CD14-positive monocyte (primary cell): ENCODE data around the gene BMPER. TPM values are rescaled to one million over a fixed set of nuclear protein-coding genes. Genes with fewer than 3 reads are reported as not detected.

Source experiments
- DNase-seq, 3 donors: peaks; one replicate each; pipeline ENCODE4 v3.0.0-alpha.2; 2011 to 2022
- H2AFZ ChIP-seq: 2 replicates; pipeline ENCODE4 v1.6.0; 2012; ENCODE audit warnings: mild to moderate bottlenecking, low read depth, low read length, inconsistent platforms; ENCODE audit not compliant: insufficient read depth, poor library complexity, severe bottlenecking
- H3K27ac ChIP-seq, 2 donors: 1 replicate in 1 of 2; 2 replicates in 1 of 2; pipeline ENCODE4 v1.5.1; 2012 to 2013; ENCODE audit warnings: low read length in 2 of 2, control low read depth in 1 of 2, inconsistent platforms in 1 of 2, low read depth in 1 of 2, mild to moderate bottlenecking in 1 of 2
- H3K27me3 ChIP-seq, 2 donors: one replicate each; pipeline versions ENCODE4 v1.6.0 to v1.6.1; 2011 to 2013; ENCODE audit warnings: low read length in 2 of 2; ENCODE audit not compliant: control insufficient read depth in 2 of 2, insufficient read depth in 2 of 2
- H3K36me3 ChIP-seq, 2 donors: replicated peaks in 1 of 2; 1 replicate in 1 of 2; 2 replicates in 1 of 2; pipeline versions ENCODE4 v1.5.1 to v1.6.1; 2012 to 2013; ENCODE audit warnings: low read length in 2 of 2, control low read depth in 1 of 2, inconsistent platforms in 1 of 2, mild to moderate bottlenecking in 1 of 2; ENCODE audit not compliant: insufficient read depth in 2 of 2, control insufficient read depth in 1 of 2
- H3K4me1 ChIP-seq, 2 donors: 1 replicate in 1 of 2; 2 replicates in 1 of 2; pipeline versions ENCODE4 v1.5.1 to v1.6.1; 2012 to 2013; ENCODE audit warnings: low read length in 2 of 2, control low read depth in 1 of 2, inconsistent platforms in 1 of 2, mild to moderate bottlenecking in 1 of 2, moderate library complexity in 1 of 2; ENCODE audit not compliant: insufficient read depth in 2 of 2, control insufficient read depth in 1 of 2
- H3K4me2 ChIP-seq: replicated peaks from 2 replicates; pipeline ENCODE3; 2012; ENCODE audit warnings: low read length, moderate library complexity, mild to moderate bottlenecking; ENCODE audit not compliant: poor library complexity, severe bottlenecking; ENCODE audit errors: extremely low read depth
- H3K4me3 ChIP-seq, 3 experiments: fragments of 200-600 bp in 1 of 3; sonication (generic) in 1 of 3; replicated peaks in 1 of 3; 1 replicate in 2 of 3; 2 replicates in 1 of 3; pipeline ENCODE4 v1.5.1; 2011 to 2013; ENCODE audit warnings: low read length in 3 of 3, mild to moderate bottlenecking in 3 of 3, control low read depth in 2 of 3, low read depth in 2 of 3, inconsistent platforms in 1 of 3, moderate library complexity in 1 of 3
- H3K79me2 ChIP-seq: 2 replicates; pipeline ENCODE4 v1.6.0; 2012; ENCODE audit warnings: mild to moderate bottlenecking, control low read depth, inconsistent platforms, low read length, moderate library complexity; ENCODE audit not compliant: insufficient read depth
- H3K9ac ChIP-seq: 2 replicates; pipeline ENCODE4 v1.6.0; 2017; ENCODE audit warnings: low read length, mild to moderate bottlenecking; ENCODE audit not compliant: insufficient read depth, poor library complexity, severe bottlenecking
- H3K9me3 ChIP-seq, 2 donors: replicated peaks in 1 of 2; 1 replicate in 1 of 2; 2 replicates in 1 of 2; pipeline versions ENCODE4 v1.5.1 to v1.6.1; 2012 to 2013; ENCODE audit warnings: low read length in 2 of 2, control low read depth in 1 of 2; ENCODE audit not compliant: control insufficient read depth in 1 of 2, insufficient read depth in 1 of 2
- H4K20me1 ChIP-seq: 2 replicates; pipeline ENCODE4 v1.6.0; 2012; ENCODE audit warnings: mild to moderate bottlenecking, low read length, control low read depth, moderate library complexity; ENCODE audit not compliant: insufficient read depth
- H3K27ac Mint-ChIP-seq, 7 donors: one replicate each; pipeline ENCODE4 v1.8.0; 2020; ENCODE audit warnings: mild to moderate bottlenecking in 7 of 7, mixed read lengths in 7 of 7, moderate library complexity in 6 of 7, inconsistent platforms in 2 of 7
- H3K27me3 Mint-ChIP-seq, 3 donors: one replicate each; pipeline ENCODE4 v1.8.0; 2021 to 2022; ENCODE audit warnings: low read depth in 3 of 3, mild to moderate bottlenecking in 3 of 3, mixed read lengths in 3 of 3, moderate library complexity in 3 of 3, inconsistent platforms in 1 of 3
- H3K36me3 Mint-ChIP-seq, 2 donors: one replicate each; pipeline ENCODE4 v1.8.0; 2020; ENCODE audit warnings: mixed read lengths in 2 of 2, inconsistent platforms in 1 of 2, mild to moderate bottlenecking in 1 of 2
- H3K4me1 Mint-ChIP-seq: one replicate; pipeline ENCODE4 v1.8.0; 2020; ENCODE audit warnings: mild to moderate bottlenecking, mixed read lengths
- H3K4me3 Mint-ChIP-seq, 2 donors: one replicate each; pipeline ENCODE4 v1.8.0; 2020; ENCODE audit warnings: mild to moderate bottlenecking in 2 of 2, mixed read lengths in 2 of 2, moderate library complexity in 1 of 2
- H3K9me3 Mint-ChIP-seq, 7 donors: one replicate each; pipeline ENCODE4 v1.8.0; 2020 to 2022; ENCODE audit warnings: mixed read lengths in 7 of 7, mild to moderate bottlenecking in 6 of 7, moderate library complexity in 6 of 7, inconsistent platforms in 2 of 7
- WGBS: methylation state at CpG from one replicate; pipeline ENCODE4 v1.1.5; 2013; ENCODE audit warnings: missing lambda C conversion rate; ENCODE audit not compliant: insufficient coverage; 5-methylcytosine and 5-hydroxymethylcytosine counted together
- intact Hi-C, 2 donors: fragments of 100-400 bp; cut with micrococcal nuclease; formaldehyde crosslinking; loops; one replicate each; pipeline versions ENCODE4 v1.15.0 to v1.15.1; 2023
- polyA plus RNA-seq, 3 donors: library from polyadenylated mRNA; depleted of rRNA in 1 of 3; unstranded in 2 of 3; stranded (reverse) in 1 of 3; fragments of 300-500 nt in 2 of 3; fragments of >200 nt in 1 of 3; fragmentation: Illumina TruSeq in 2 of 3; gene quantifications; 1 replicate in 2 of 3; 2 replicates in 1 of 3; pipeline ENCODE4 v1.2.3, GENCODE V29; 2012 to 2021
- TF ChIP-seq, protein P1 (sequence below): fragments of 200-600 bp; IDR thresholded peaks from one replicate; pipeline ENCODE4 v1.8.0; 2022; ENCODE audit warnings: antibody characterized with exemption, mild to moderate bottlenecking

The BMPER gene
- polyA plus RNA-seq, 3 donors, result not detected

DNA sequence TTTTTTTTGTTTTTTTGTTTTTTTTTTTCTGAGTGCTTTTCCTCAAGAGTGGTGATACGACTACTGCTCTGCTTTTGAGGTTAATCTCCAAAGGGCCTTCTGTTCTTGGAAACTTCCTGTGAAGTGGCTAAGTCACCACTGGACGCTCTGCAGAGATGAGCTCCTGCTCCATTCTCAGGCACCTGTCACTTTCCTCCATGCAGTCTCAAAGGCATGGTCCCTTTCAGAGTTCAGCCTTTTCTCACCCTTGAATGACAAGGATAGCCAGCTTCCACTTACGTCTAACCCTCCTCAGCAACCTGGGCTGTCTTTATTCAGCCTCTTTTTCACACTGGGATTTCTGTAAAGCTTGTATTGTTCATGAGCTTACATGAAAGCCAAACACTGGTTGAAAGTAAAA is 65.8 kb downstream of the BMPER start:
- TF ChIP-seq, protein P1, sequence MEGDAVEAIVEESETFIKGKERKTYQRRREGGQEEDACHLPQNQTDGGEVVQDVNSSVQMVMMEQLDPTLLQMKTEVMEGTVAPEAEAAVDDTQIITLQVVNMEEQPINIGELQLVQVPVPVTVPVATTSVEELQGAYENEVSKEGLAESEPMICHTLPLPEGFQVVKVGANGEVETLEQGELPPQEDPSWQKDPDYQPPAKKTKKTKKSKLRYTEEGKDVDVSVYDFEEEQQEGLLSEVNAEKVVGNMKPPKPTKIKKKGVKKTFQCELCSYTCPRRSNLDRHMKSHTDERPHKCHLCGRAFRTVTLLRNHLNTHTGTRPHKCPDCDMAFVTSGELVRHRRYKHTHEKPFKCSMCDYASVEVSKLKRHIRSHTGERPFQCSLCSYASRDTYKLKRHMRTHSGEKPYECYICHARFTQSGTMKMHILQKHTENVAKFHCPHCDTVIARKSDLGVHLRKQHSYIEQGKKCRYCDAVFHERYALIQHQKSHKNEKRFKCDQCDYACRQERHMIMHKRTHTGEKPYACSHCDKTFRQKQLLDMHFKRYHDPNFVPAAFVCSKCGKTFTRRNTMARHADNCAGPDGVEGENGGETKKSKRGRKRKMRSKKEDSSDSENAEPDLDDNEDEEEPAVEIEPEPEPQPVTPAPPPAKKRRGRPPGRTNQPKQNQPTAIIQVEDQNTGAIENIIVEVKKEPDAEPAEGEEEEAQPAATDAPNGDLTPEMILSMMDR, result no peak
- peaks cover 0 to 2% of the 10 kb centered on the region in 2 donors for H3K9me3 ChIP-seq
- WGBS, result 67% methylated on average over 1 of the region's 3 CpGs
- no peak overlapping the region for H3K9ac ChIP-seq
- Mint-ChIP-seq H3K9me3 (peaks cover 0 to 11% (median 4%) of the 10 kb centered on the region in 7 donors), H3K36me3 (no peaks in the 10 kb centered on the region), H3K27ac (no peak overlapping the region), H3K27me3 (peaks cover 0 to 4% (median 0%) of the 10 kb centered on the region in 3 donors), H3K4me3 (no peak overlapping the region), H3K4me1 (no peaks in the 10 kb centered on the region)
- no peak overlapping the region for H3K4me3 ChIP-seq
- no peak overlapping the region for H3K4me2 ChIP-seq
- no peak for DNase-seq
- intact Hi-C loops, result no loop called here
- no peak overlapping the region for H3K27ac ChIP-seq
- H4K20me1 ChIP-seq, result no peaks in the 10 kb centered on the region
- H3K4me1 ChIP-seq, result no peaks in the 10 kb centered on the region
- H3K36me3 ChIP-seq, result no peaks in the 10 kb centered on the region
- H3K79me2 ChIP-seq, result no peaks in the 10 kb centered on the region
- no peak overlapping the region for H2AFZ ChIP-seq
- no peaks in the 10 kb centered on the region for H3K27me3 ChIP-seq

DNA sequence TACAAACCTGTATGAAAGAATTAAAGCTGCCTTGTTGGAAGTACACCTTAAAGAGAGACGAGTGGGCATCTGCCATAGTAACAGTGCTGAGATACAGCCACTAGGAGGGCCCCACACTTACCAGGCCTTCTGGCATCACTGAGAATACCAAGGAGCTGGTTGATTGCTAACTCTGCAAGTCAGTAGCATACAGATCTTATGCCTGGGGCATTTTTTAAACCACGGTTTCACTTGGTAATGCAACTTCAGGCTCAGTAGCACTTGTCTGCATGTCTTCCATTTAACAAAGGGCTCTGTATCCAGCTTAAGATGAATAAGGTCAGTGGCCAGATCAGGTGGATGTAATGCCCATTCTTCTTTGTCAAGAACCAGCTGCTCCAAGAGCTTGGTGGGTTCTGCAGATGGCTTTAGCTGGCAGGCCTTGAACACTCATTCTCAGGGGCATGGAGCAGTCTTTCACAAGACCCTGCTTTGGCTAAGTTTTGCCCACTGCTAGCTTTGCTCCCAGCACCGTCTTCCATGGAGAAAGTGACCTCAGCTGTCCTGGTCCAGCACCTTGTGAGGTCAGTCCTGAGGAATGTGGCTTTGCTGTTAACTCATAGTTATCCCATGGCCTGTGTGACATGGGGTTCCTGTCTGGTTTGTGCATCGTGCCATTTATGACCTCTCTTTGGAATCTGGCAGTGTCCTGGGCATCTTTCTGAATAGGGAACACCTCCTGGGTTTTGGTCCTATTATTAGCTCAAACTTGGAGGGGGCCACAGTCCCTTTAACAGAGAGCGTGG is 68.1 kb downstream of the BMPER start:
- no peaks in the 10 kb centered on the region for H3K79me2 ChIP-seq
- H4K20me1 ChIP-seq, result no peaks in the 10 kb centered on the region
- 92% methylated on average over 4 of the region's 5 CpGs for WGBS
- H3K4me1 Mint-ChIP-seq, result no peaks in the 10 kb centered on the region
- H3K4me3 Mint-ChIP-seq, result no peak overlapping the region
- H3K36me3 Mint-ChIP-seq, result no peaks in the 10 kb centered on the region
- no peak overlapping the region for H3K4me2 ChIP-seq
- no peaks in the 10 kb centered on the region for H3K36me3 ChIP-seq
- H3K9me3 Mint-ChIP-seq, result peaks cover 0 to 11% (median 5%) of the 10 kb centered on the region in 7 donors
- H3K27me3 ChIP-seq, result no peaks in the 10 kb centered on the region
- H3K27ac Mint-ChIP-seq, result no peak overlapping the region
- no peak for DNase-seq
- H2AFZ ChIP-seq, result no peak overlapping the region
- intact Hi-C loops, result no loop called here
- H3K27me3 Mint-ChIP-seq, result peaks cover 0 to 4% (median 0%) of the 10 kb centered on the region in 3 donors
- no peaks in the 10 kb centered on the region for H3K4me1 ChIP-seq
- no peak overlapping the region for H3K27ac ChIP-seq
- TF ChIP-seq, protein P1, result no peak
- H3K4me3 ChIP-seq, result no peak overlapping the region
- no peak overlapping the region for H3K9ac ChIP-seq
- peaks cover 0 to 2% of the 10 kb centered on the region in 2 donors for H3K9me3 ChIP-seq
